Sigmoid colon (tissue), 7 donors: ENCODE data around the gene ADARB2. TPM values are rescaled to one million over a fixed set of nuclear protein-coding genes. Genes with fewer than 3 reads are reported as not detected.

ENCODE experiments used
- DNase-seq: peaks from one replicate; pipeline ENCODE4 v3.0.0-alpha.2; 2019
- H3K27ac ChIP-seq, 4 donors: fragments of 200-600 bp; sonication (generic); one replicate each; pipeline ENCODE4 v1.5.1; 2016 to 2019; ENCODE audit warnings: mild to moderate bottlenecking in 1 of 4
- H3K27me3 ChIP-seq, 3 donors: fragments of 200-600 bp; sonication (generic); one replicate each; pipeline ENCODE4 v1.5.1; 2019; ENCODE audit warnings: mild to moderate bottlenecking in 1 of 3
- H3K36me3 ChIP-seq, 4 donors: fragments of 200-600 bp; sonication (generic); one replicate each; pipeline ENCODE4 v1.5.1; 2016 to 2019
- H3K4me1 ChIP-seq, 4 donors: fragments of 200-600 bp; sonication (generic); one replicate each; pipeline ENCODE4 v1.5.1; 2017 to 2019
- H3K4me3 ChIP-seq, 4 donors: fragments of 200-600 bp; sonication (generic); one replicate each; pipeline ENCODE4 v1.5.1; 2017 to 2019; ENCODE audit warnings: mild to moderate bottlenecking in 2 of 4, moderate library complexity in 1 of 4
- H3K9me3 ChIP-seq, 4 donors: fragments of 200-600 bp in 3 of 4; sonication (generic) in 3 of 4; one replicate each; pipeline versions ENCODE4 v1.5.1 to v1.6.1; 2013 to 2019
- CTCF ChIP-seq, 4 experiments: fragments of 450-650 bp in 3 of 4; fragments of 200-600 bp in 1 of 4; IDR thresholded peaks; one replicate each; pipeline ENCODE4 v1.5.1; 2016 to 2019; ENCODE audit warnings: antibody characterized with exemption in 4 of 4, mild to moderate bottlenecking in 3 of 4, moderate library complexity in 2 of 4
- EP300 ChIP-seq, 4 donors: sonication (generic); formaldehyde crosslinking; IDR thresholded peaks; one replicate each; pipeline ENCODE4 v1.6.1; 2017; ENCODE audit warnings: antibody characterized with exemption in 4 of 4
- POLR2A ChIP-seq, 2 donors: fragments of 450-650 bp; IDR thresholded peaks; one replicate each; pipeline ENCODE4 v1.6.1; 2016; ENCODE audit warnings: antibody characterized with exemption in 2 of 2, mild to moderate bottlenecking in 2 of 2, moderate library complexity in 2 of 2
- POLR2AphosphoS5 ChIP-seq, 4 donors: sonication (generic); formaldehyde crosslinking; IDR thresholded peaks; one replicate each; pipeline ENCODE4 v1.6.1; 2017; ENCODE audit warnings: antibody characterized with exemption in 4 of 4
- WGBS, 2 donors: extraction: QIAGEN DNeasy Blood & Tissue Kit; methylation state at CpG; one replicate each; pipeline ENCODE4 v1.1.7; 2013; 5-methylcytosine and 5-hydroxymethylcytosine counted together
- intact Hi-C: fragments of 100-400 bp; cut with DNase I; formaldehyde crosslinking; loops from one replicate; pipeline ENCODE4 v1.15.1; 2023
- polyA plus RNA-seq, 3 donors: library from polyadenylated mRNA; stranded (reverse); fragments of 200-250 nt; gene quantifications; one replicate each; pipeline ENCODE4 v1.2.3, GENCODE V29; 2013
- total RNA-seq, 4 donors: library from RNA; depleted of rRNA; stranded (reverse); fragments of >200 nt; gene quantifications; one replicate each; pipeline ENCODE4 v1.1.0, GENCODE V29; 2016
- donor health status: healthy with polysubstance abuse.
- donor health status: Bipolar disorder and iron deficiency.
- donor health status: healthy.

Gene ADARB2
- total and polyA plus RNA-seq, 7 donors, result 0.60 to 5.9 (median 3.5) TPM; not detected in 1

- no peaks in the 10 kb centered on the region for H3K4me1 ChIP-seq
- DNase-seq, result no peak
- intact Hi-C loops, result no loop called here
- 85 to 88% methylated on average over 101 of the region's 101 CpGs for WGBS, 2 donors
- no peaks in the 10 kb centered on the region for H3K9me3 ChIP-seq
- no peak overlapping the region for H3K4me3 ChIP-seq
- peaks cover 0 to 8% (median 0%) of the 10 kb centered on the region in 3 donors for H3K27me3 ChIP-seq
- no peaks in the 10 kb centered on the region for H3K36me3 ChIP-seq
- no peak for TF ChIP-seq POLR2A (IDR thresholded peaks at IDR 0.05)
- H3K27ac ChIP-seq, result no peak overlapping the region
Measured at GRCh38 chr10:1362589-1363445, 374.5 kb downstream of the ADARB2 start.

- peaks cover 0 to 8% (median 0%) of the 10 kb centered on the region in 3 donors for H3K27me3 ChIP-seq
- DNase-seq, result no peak
Measured at GRCh38 chr10:1361411-1362105, 375.8 kb downstream of the ADARB2 start.

GRCh38 chr10:1360558-1361164 lies 376.7 kb downstream of the ADARB2 start:
- no peaks in the 10 kb centered on the region for H3K4me1 ChIP-seq
- no peak for TF ChIP-seq POLR2AphosphoS5 (IDR thresholded peaks at IDR 0.05)
- no peak for TF ChIP-seq POLR2A (IDR thresholded peaks at IDR 0.05)
- no peak for TF ChIP-seq CTCF (IDR thresholded peaks at IDR 0.05)
- TF ChIP-seq EP300 (IDR thresholded peaks at IDR 0.05), result no peak
- no peaks in the 10 kb centered on the region for H3K9me3 ChIP-seq
- WGBS, 2 donors, result 46 to 50% methylated on average over 20 of the region's 20 CpGs
- H3K27ac ChIP-seq, result no peak overlapping the region
- peaks cover 0 to 14% (median 0%) of the 10 kb centered on the region in 3 donors for H3K27me3 ChIP-seq
- intact Hi-C loops, result no loop called here
- no peak overlapping the region for H3K4me3 ChIP-seq
- DNase-seq, result no peak
- no peaks in the 10 kb centered on the region for H3K36me3 ChIP-seq

More at GRCh38 chr10:1361411-1362105, 375.8 kb downstream of the ADARB2 start:
- TF ChIP-seq POLR2AphosphoS5 (IDR thresholded peaks at IDR 0.05) (no peak), POLR2A (IDR thresholded peaks at IDR 0.05) (no peak), CTCF (IDR thresholded peaks at IDR 0.05) (no peak), EP300 (IDR thresholded peaks at IDR 0.05) (no peak)
- Histone ChIP-seq H3K9me3 (no peaks in the 10 kb centered on the region), H3K4me3 (no peak overlapping the region), H3K27ac (no peak overlapping the region), H3K4me1 (no peaks in the 10 kb centered on the region), H3K36me3 (no peaks in the 10 kb centered on the region)
- intact Hi-C loops, result no loop called here
- 86 to 89% methylated on average over 13 of the region's 13 CpGs for WGBS, 2 donors

GRCh38 chr10:1360011-1360557 lies 377.2 kb downstream of the ADARB2 start:
- Histone ChIP-seq H3K4me1 (no peaks in the 10 kb centered on the region), H3K36me3 (no peaks in the 10 kb centered on the region), H3K4me3 (no peak overlapping the region), H3K27ac (no peak overlapping the region), H3K27me3 (peaks cover 0 to 14% (median 0%) of the 10 kb centered on the region in 3 donors), H3K9me3 (no peaks in the 10 kb centered on the region)
- intact Hi-C loops, result no loop called here
- TF ChIP-seq POLR2AphosphoS5 (IDR thresholded peaks at IDR 0.05) (no peak), POLR2A (IDR thresholded peaks at IDR 0.05) (no peak), EP300 (IDR thresholded peaks at IDR 0.05) (no peak), CTCF (IDR thresholded peaks at IDR 0.05) (no peak)
- DNase-seq, result no peak
- 69 to 79% methylated on average over 19 of the region's 19 CpGs for WGBS, 2 donors

GRCh38 chr10:1359626-1359955 lies 377.7 kb downstream of the ADARB2 start:
- Histone ChIP-seq H3K36me3 (no peaks in the 10 kb centered on the region), H3K27ac (no peak overlapping the region), H3K4me1 (no peaks in the 10 kb centered on the region), H3K27me3 (peaks cover 0 to 14% (median 0%) of the 10 kb centered on the region in 3 donors), H3K4me3 (no peak overlapping the region), H3K9me3 (no peaks in the 10 kb centered on the region)
- 87 to 94% methylated on average over 12 of the region's 12 CpGs for WGBS, 2 donors
- intact Hi-C loops, result no loop called here
- DNase-seq, result no peak
- TF ChIP-seq POLR2AphosphoS5 (IDR thresholded peaks at IDR 0.05), result no peak
- no peak for TF ChIP-seq POLR2A (IDR thresholded peaks at IDR 0.05)
- no peak for TF ChIP-seq CTCF (IDR thresholded peaks at IDR 0.05)
- TF ChIP-seq EP300 (IDR thresholded peaks at IDR 0.05), result no peak
